A673 (cell line): ENCODE measurements around the gene RAPGEF5. TPM values are rescaled to one million over a fixed set of nuclear protein-coding genes. Genes with fewer than 3 reads are reported as not detected.
A peak's percentile ranks its signal among the peaks of the same experiment; 100 is the strongest.

Experiments
- BruUV-seq: library from RNA; stranded (reverse); fragments of 400-500 nt; replicated peaks from 2 replicates; lab custom pipeline; 2021; lab: Mats Ljungman, UMichigan
- CTCF ChIA-PET: fragments of 300-600 bp; sonication (Branson Sonifier 250); formaldehyde crosslinking; loops from one replicate; lab custom pipeline; 2022; ENCODE audit warnings: antibody characterized with exemption; lab: Charles Lee
- POLR2A ChIA-PET: fragments of 300-600 bp; sonication (Branson Sonifier 250); formaldehyde crosslinking; loops from one replicate; lab custom pipeline; 2022; ENCODE audit warnings: antibody characterized with exemption; ENCODE audit not compliant: low non-redundant PET; lab: Charles Lee
- DNase-seq: peaks from one replicate; pipeline ENCODE4 v3.0.0-alpha.2; 2015; ENCODE audit warnings: low spot score
- H3K27ac ChIP-seq: fragments of 200-600 bp; sonication (generic); 2 replicates; pipeline ENCODE4 v1.5.1; 2016; ENCODE audit warnings: mixed run types, low read depth, mild to moderate bottlenecking, mixed read lengths, antibody characterized with exemption, low read length; ENCODE audit not compliant: poor library complexity, severe bottlenecking
- H3K27me3 ChIP-seq: fragments of 200-600 bp; sonication (generic); replicated peaks from 2 replicates; pipeline ENCODE4 v1.6.1; 2017; ENCODE audit warnings: mixed run types, low read depth, mild to moderate bottlenecking, mixed read lengths, antibody characterized with exemption, low read length; ENCODE audit not compliant: insufficient read depth, poor library complexity
- H3K36me3 ChIP-seq: fragments of 200-600 bp; sonication (generic); 2 replicates; pipeline ENCODE4 v1.6.1; 2016; ENCODE audit warnings: mixed run types, mild to moderate bottlenecking, mixed read lengths, antibody characterized with exemption, low read length; ENCODE audit not compliant: insufficient read depth, poor library complexity, severe bottlenecking
- H3K4me1 ChIP-seq: fragments of 200-600 bp; sonication (generic); 2 replicates; pipeline ENCODE4 v1.6.1; 2017; ENCODE audit warnings: mixed run types, mild to moderate bottlenecking, mixed read lengths, antibody characterized with exemption, low read length; ENCODE audit not compliant: insufficient read depth, poor library complexity, severe bottlenecking
- H3K4me3 ChIP-seq: fragments of 200-600 bp; sonication (generic); 2 replicates; pipeline ENCODE4 v1.5.1; 2016; ENCODE audit warnings: low read depth, mixed run types, mild to moderate bottlenecking, mixed read lengths, low read length; ENCODE audit not compliant: poor library complexity, severe bottlenecking
- H3K9me3 ChIP-seq: fragments of 200-600 bp; sonication (generic); 2 replicates; pipeline ENCODE4 v1.6.1; 2016; ENCODE audit warnings: mixed run types, low read depth, mild to moderate bottlenecking, mixed read lengths, antibody characterized with exemption, low read length; ENCODE audit not compliant: poor library complexity, severe bottlenecking
- EZH2 ChIP-seq: fragments of 200-600 bp; sonication (generic); IDR thresholded peaks from 2 replicates; pipeline ENCODE4 v1.6.1; 2017; ENCODE audit warnings: borderline replicate concordance, low read depth, mild to moderate bottlenecking, mixed read lengths, antibody characterized with exemption, low read length; ENCODE audit not compliant: poor library complexity, severe bottlenecking
- intact Hi-C: fragments of 100-400 bp; cut with micrococcal nuclease; formaldehyde crosslinking; loops from one replicate; pipeline ENCODE4 v1.10.0; 2022; ENCODE audit not compliant: unreplicated experiment
- total RNA-seq: library from RNA; stranded (reverse); gene quantifications from 2 replicates; pipeline ENCODE4 v1.2.3, GENCODE V29; 2021
- TF ChIP-seq, protein P1 (sequence below): fragments of 300-800, 200-600 bp; sonication (generic); conservative IDR thresholded peaks from 2 replicates; pipeline ENCODE4 v1.5.1; 2017; ENCODE audit warnings: low read depth, mild to moderate bottlenecking, antibody characterized with exemption, low read length, moderate library complexity, mixed read lengths

RAPGEF5 gene
- total RNA-seq, 1 experiment from 2014 or later, result 10.7 TPM

DNA sequence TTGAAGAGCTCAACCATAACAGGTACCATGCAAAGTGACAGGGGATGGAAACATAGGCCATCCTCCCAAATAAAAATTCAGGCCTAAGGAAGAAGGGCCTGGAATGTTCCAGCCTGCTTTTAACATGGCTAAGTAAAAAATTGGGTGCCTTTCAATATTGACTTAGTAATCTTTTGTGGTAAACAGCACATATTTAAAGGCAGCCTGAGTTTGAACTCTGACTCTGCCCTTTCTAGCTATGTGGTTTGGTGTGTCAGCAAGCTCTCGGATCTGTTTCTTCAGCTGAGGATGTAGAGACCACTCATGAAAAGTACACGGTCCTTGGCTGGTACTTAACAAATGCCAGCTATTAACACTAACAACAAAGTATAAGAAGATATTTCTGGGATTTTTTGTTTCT is 219.5 kb downstream of the RAPGEF5 start:
- H3K27ac ChIP-seq, result no peak overlapping the region
- H3K36me3 ChIP-seq, result no peaks in the 10 kb centered on the region
- no TSS peak for BruUV-seq
- no peaks in the 10 kb centered on the region for H3K27me3 ChIP-seq
- ChIA-PET CTCF (no interaction called here), POLR2A (no interaction called here)
- no peak for DNase-seq
- intact Hi-C loops, result no loop called here
- no peaks in the 10 kb centered on the region for H3K9me3 ChIP-seq
- no peak overlapping the region for H3K4me3 ChIP-seq
- H3K4me1 ChIP-seq, result peaks cover 58% of the 10 kb centered on the region
- TF ChIP-seq, protein P1, sequence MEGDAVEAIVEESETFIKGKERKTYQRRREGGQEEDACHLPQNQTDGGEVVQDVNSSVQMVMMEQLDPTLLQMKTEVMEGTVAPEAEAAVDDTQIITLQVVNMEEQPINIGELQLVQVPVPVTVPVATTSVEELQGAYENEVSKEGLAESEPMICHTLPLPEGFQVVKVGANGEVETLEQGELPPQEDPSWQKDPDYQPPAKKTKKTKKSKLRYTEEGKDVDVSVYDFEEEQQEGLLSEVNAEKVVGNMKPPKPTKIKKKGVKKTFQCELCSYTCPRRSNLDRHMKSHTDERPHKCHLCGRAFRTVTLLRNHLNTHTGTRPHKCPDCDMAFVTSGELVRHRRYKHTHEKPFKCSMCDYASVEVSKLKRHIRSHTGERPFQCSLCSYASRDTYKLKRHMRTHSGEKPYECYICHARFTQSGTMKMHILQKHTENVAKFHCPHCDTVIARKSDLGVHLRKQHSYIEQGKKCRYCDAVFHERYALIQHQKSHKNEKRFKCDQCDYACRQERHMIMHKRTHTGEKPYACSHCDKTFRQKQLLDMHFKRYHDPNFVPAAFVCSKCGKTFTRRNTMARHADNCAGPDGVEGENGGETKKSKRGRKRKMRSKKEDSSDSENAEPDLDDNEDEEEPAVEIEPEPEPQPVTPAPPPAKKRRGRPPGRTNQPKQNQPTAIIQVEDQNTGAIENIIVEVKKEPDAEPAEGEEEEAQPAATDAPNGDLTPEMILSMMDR, result no peak
- no peak for TF ChIP-seq EZH2

DNA sequence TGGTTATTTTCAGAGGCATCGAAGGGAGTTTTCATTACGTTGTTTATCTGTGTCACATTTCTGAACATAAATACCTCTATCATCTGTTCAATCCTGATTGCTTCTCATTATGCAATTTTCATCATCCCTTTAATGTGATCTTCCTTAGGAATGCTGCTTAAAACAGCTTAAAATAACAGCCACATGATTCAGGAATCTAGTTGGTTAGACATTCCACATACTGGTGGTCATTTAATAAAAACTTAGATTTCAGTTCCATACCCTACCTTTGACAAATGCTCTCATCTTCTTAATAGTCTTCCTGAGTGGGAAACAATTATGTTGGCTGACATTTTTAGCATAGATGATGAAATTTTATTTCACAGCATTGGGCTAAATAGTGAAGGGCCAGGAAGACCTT is 219.9 kb downstream of the RAPGEF5 start:
- Histone ChIP-seq H3K4me1 (peaks cover 59% of the 10 kb centered on the region), H3K4me3 (no peak overlapping the region), H3K36me3 (no peaks in the 10 kb centered on the region), H3K9me3 (no peaks in the 10 kb centered on the region), H3K27me3 (no peaks in the 10 kb centered on the region), H3K27ac (peak overlapping the region; percentile 68)
- intact Hi-C loops, result no loop called here
- ChIA-PET CTCF (no interaction called here), POLR2A (no interaction called here)
- no TSS peak for BruUV-seq
- TF ChIP-seq, protein P1, result no peak
- TF ChIP-seq EZH2, result no peak
- DNase-seq, result no peak

GRCh38 chr7:22129819-22130580 is 227.0 kb downstream of the RAPGEF5 start:
- no peaks in the 10 kb centered on the region for H3K36me3 ChIP-seq
- H3K4me1 ChIP-seq, result peaks cover 90% of the 10 kb centered on the region
- ChIA-PET CTCF (no interaction called here), POLR2A (no interaction called here)
- TF ChIP-seq, protein P1, result no peak
- no peak for TF ChIP-seq EZH2
- DNase-seq, result no peak
- H3K27ac ChIP-seq, result peak overlapping the region; percentile 41
- intact Hi-C loops, result no loop called here
- BruUV-seq, result no TSS peak
- H3K27me3 ChIP-seq, result no peaks in the 10 kb centered on the region
- no peak overlapping the region for H3K4me3 ChIP-seq
- no peaks in the 10 kb centered on the region for H3K9me3 ChIP-seq
